H7 (cell line): ENCODE data around the gene GUCY1B1. TPM values are rescaled to one million over a fixed set of nuclear protein-coding genes. Genes with fewer than 3 reads are reported as not detected.
A peak's percentile ranks its signal among the peaks of the same experiment; 100 is the strongest.

Experiments
- DNase-seq: peaks from one replicate; pipeline ENCODE4 v3.0.0; 2012
- H3K27me3 ChIP-seq: 2 replicates; pipeline ENCODE4 v1.6.0; 2011; ENCODE audit warnings: mild to moderate bottlenecking, low read length; ENCODE audit not compliant: control insufficient read depth, insufficient read depth
- H3K36me3 ChIP-seq: replicated peaks from 2 replicates; pipeline ENCODE4 v1.5.1; 2011; ENCODE audit warnings: low read length; ENCODE audit not compliant: control insufficient read depth, insufficient read depth
- H3K4me3 ChIP-seq: 2 replicates; pipeline ENCODE4 v1.5.1; 2011; ENCODE audit warnings: low read depth, mild to moderate bottlenecking, control low read depth, low read length, moderate library complexity; ENCODE audit not compliant: insufficient read depth
- total RNA-seq: library from RNA; depleted of rRNA; stranded (reverse); fragments of >200 nt; shearing (Covaris generic); gene quantifications from 2 replicates; pipeline ENCODE4 v1.2.3, GENCODE V29; 2014

GUCY1B1 gene
- total RNA-seq, 1 experiment from 2014 or later: 5.1 TPM

GRCh38 chr4:155799794-155800123 lies 40.9 kb downstream of the GUCY1B1 start:
- no peak for DNase-seq
- Histone ChIP-seq H3K27me3 (no peaks in the 10 kb centered on the region), H3K4me3 (no peak overlapping the region), H3K36me3 (no peaks in the 10 kb centered on the region)

- no peaks in the 10 kb centered on the region for H3K36me3 ChIP-seq
- no peak for DNase-seq
- no peak overlapping the region for H3K4me3 ChIP-seq
- no peaks in the 10 kb centered on the region for H3K27me3 ChIP-seq
Observed at GRCh38 chr4:155800685-155801343, 42.0 kb downstream of the GUCY1B1 start.

GRCh38 chr4:155802190-155802959 lies 43.6 kb downstream of the GUCY1B1 start:
- no peak for DNase-seq
- no peaks in the 10 kb centered on the region for H3K27me3 ChIP-seq

GRCh38 chr4:155805016-155805415 lies 46.2 kb downstream of the GUCY1B1 start:
- no peak overlapping the region for H3K4me3 ChIP-seq
- no peaks in the 10 kb centered on the region for H3K27me3 ChIP-seq
- H3K36me3 ChIP-seq: no peaks in the 10 kb centered on the region
- DNase-seq: no peak

More at GRCh38 chr4:155802190-155802959, 43.6 kb downstream of the GUCY1B1 start:
- H3K4me3 ChIP-seq: no peak overlapping the region
- no peaks in the 10 kb centered on the region for H3K36me3 ChIP-seq

GRCh38 chr4:155807021-155807420 lies 48.2 kb downstream of the GUCY1B1 start:
- DNase-seq: no peak
- H3K4me3 ChIP-seq: no peak overlapping the region
- no peaks in the 10 kb centered on the region for H3K27me3 ChIP-seq
- H3K36me3 ChIP-seq: no peaks in the 10 kb centered on the region

GRCh38 chr4:155809835-155810234 lies 51.0 kb downstream of the GUCY1B1 start:
- Histone ChIP-seq H3K27me3 (no peaks in the 10 kb centered on the region), H3K36me3 (no peaks in the 10 kb centered on the region), H3K4me3 (no peak overlapping the region)
- DNase-seq: peak; percentile 6

- DNase-seq: no peak
- Histone ChIP-seq H3K4me3 (no peak overlapping the region), H3K27me3 (no peaks in the 10 kb centered on the region), H3K36me3 (no peaks in the 10 kb centered on the region)
Observed at GRCh38 chr4:155811083-155811482, 52.3 kb downstream of the GUCY1B1 start.

- Histone ChIP-seq H3K4me3 (no peak overlapping the region), H3K27me3 (no peaks in the 10 kb centered on the region), H3K36me3 (no peaks in the 10 kb centered on the region)
- no peak for DNase-seq
Observed at GRCh38 chr4:155818639-155819038, 59.8 kb downstream of the GUCY1B1 start.

GRCh38 chr4:155819066-155819465 lies 60.2 kb downstream of the GUCY1B1 start:
- Histone ChIP-seq H3K36me3 (no peaks in the 10 kb centered on the region), H3K4me3 (no peak overlapping the region), H3K27me3 (no peaks in the 10 kb centered on the region)
- DNase-seq: no peak

GRCh38 chr4:155820887-155821518 lies 62.2 kb downstream of the GUCY1B1 start:
- Histone ChIP-seq H3K36me3 (no peaks in the 10 kb centered on the region), H3K27me3 (no peaks in the 10 kb centered on the region), H3K4me3 (no peak overlapping the region)
- no peak for DNase-seq

- no peak overlapping the region for H3K4me3 ChIP-seq
- no peaks in the 10 kb centered on the region for H3K27me3 ChIP-seq
- H3K36me3 ChIP-seq: no peaks in the 10 kb centered on the region
- no peak for DNase-seq
Observed at GRCh38 chr4:155822572-155822971, 63.8 kb downstream of the GUCY1B1 start.

- Histone ChIP-seq H3K4me3 (no peak overlapping the region), H3K27me3 (no peaks in the 10 kb centered on the region), H3K36me3 (no peaks in the 10 kb centered on the region)
- no peak for DNase-seq
Observed at GRCh38 chr4:155828628-155829027, 69.8 kb downstream of the GUCY1B1 start.

- no peaks in the 10 kb centered on the region for H3K27me3 ChIP-seq
- H3K4me3 ChIP-seq: no peak overlapping the region
- DNase-seq: no peak
- no peaks in the 10 kb centered on the region for H3K36me3 ChIP-seq
Observed at GRCh38 chr4:155832664-155833063, 73.8 kb downstream of the GUCY1B1 start.

- H3K27me3 ChIP-seq: no peaks in the 10 kb centered on the region
- no peak overlapping the region for H3K4me3 ChIP-seq
- DNase-seq: no peak
- H3K36me3 ChIP-seq: no peaks in the 10 kb centered on the region
Observed at GRCh38 chr4:155837203-155837796, 78.5 kb downstream of the GUCY1B1 start.

- no peak overlapping the region for H3K4me3 ChIP-seq
- H3K27me3 ChIP-seq: no peaks in the 10 kb centered on the region
- no peak for DNase-seq
- no peaks in the 10 kb centered on the region for H3K36me3 ChIP-seq
Observed at GRCh38 chr4:155842080-155842479, 83.3 kb downstream of the GUCY1B1 start.
